Mucosa of gallbladder (tissue), 1 donor: ENCODE measurements around the gene GINS2. TPM values are rescaled to one million over a fixed set of nuclear protein-coding genes. Genes with fewer than 3 reads are reported as not detected.

ENCODE experiments used
- DNase-seq: peaks from one replicate; pipeline ENCODE4 v3.0.0-alpha.2; 2020; ENCODE audit warnings: low spot score
- total RNA-seq: library from RNA; stranded (reverse); gene quantifications from one replicate; pipeline ENCODE4 v1.2.1, GENCODE V29; 2021
- donor health status: DM: no; HTN: no; CAD: no.

The GINS2 gene
- total RNA-seq, 1 donor from 2014 or later = 0.81 TPM

- DNase-seq = no peak
Measured at GRCh38 chr16:85716022-85716679, 27.4 kb upstream of the GINS2 start.

GRCh38 chr16:85715169-85716021 is 26.6 kb upstream of the GINS2 start:
- DNase-seq = no peak

GRCh38 chr16:85712801-85713200 is 24.0 kb upstream of the GINS2 start:
- no peak for DNase-seq

GRCh38 chr16:85711982-85712587 is 23.3 kb upstream of the GINS2 start:
- DNase-seq = no peak

GRCh38 chr16:85710732-85711131 is 22.0 kb upstream of the GINS2 start:
- DNase-seq = no peak

GRCh38 chr16:85709766-85710585 is 21.2 kb upstream of the GINS2 start:
- DNase-seq = no peak

- DNase-seq = no peak
Measured at GRCh38 chr16:85708338-85708737, 19.6 kb upstream of the GINS2 start.

GRCh38 chr16:85707528-85708095 is 18.9 kb upstream of the GINS2 start:
- no peak for DNase-seq

- DNase-seq = no peak
Measured at GRCh38 chr16:85706449-85707034, 17.8 kb upstream of the GINS2 start.

- DNase-seq = no peak
Measured at GRCh38 chr16:85704900-85705846, 16.4 kb upstream of the GINS2 start.

GRCh38 chr16:85704011-85704410 is 15.3 kb upstream of the GINS2 start:
- DNase-seq = no peak

- DNase-seq = no peak
Measured at GRCh38 chr16:85699628-85700027, 10.9 kb upstream of the GINS2 start.

GRCh38 chr16:85698935-85699558 is 10.3 kb upstream of the GINS2 start:
- no peak for DNase-seq

GRCh38 chr16:85698459-85698891 is 9.7 kb upstream of the GINS2 start:
- no peak for DNase-seq

GRCh38 chr16:85697431-85697830 is 8.7 kb upstream of the GINS2 start:
- no peak for DNase-seq

- DNase-seq = no peak
Measured at GRCh38 chr16:85696781-85697180, 8.0 kb upstream of the GINS2 start.

- no peak for DNase-seq
Measured at GRCh38 chr16:85695196-85696128, 6.7 kb upstream of the GINS2 start.

GRCh38 chr16:85690469-85691064 is 1.8 kb upstream of the GINS2 start:
- no peak for DNase-seq
